Neuronal stem cell (in vitro differentiated cells): ENCODE measurements around the gene HOXA13.

Experiments used
- DNase-seq: peaks from one replicate; pipeline ENCODE4 v3.0.0-alpha.2; 2013; ENCODE audit warnings: low spot score
- H2AFZ ChIP-seq: one replicate; pipeline ENCODE4 v1.6.1; 2013; ENCODE audit warnings: mild to moderate bottlenecking, low read length, inconsistent platforms
- H2AK5ac ChIP-seq: 2 replicates; pipeline ENCODE4 v1.6.1; 2013; ENCODE audit warnings: low read depth, mild to moderate bottlenecking, inconsistent platforms, low read length, moderate library complexity, mixed read lengths
- H2BK120ac ChIP-seq: 2 replicates; pipeline ENCODE4 v1.6.1; 2013; ENCODE audit warnings: low read depth, mild to moderate bottlenecking, inconsistent platforms, low read length, moderate library complexity, mixed read lengths
- H2BK12ac ChIP-seq: one replicate; pipeline ENCODE4 v1.6.1; 2013; ENCODE audit warnings: low read length, inconsistent platforms
- H2BK15ac ChIP-seq: 2 replicates; pipeline ENCODE4 v1.6.1; 2013; ENCODE audit warnings: mild to moderate bottlenecking, low read length, inconsistent platforms, mixed read lengths
- H2BK5ac ChIP-seq: one replicate; pipeline ENCODE4 v1.6.1; 2013; ENCODE audit warnings: inconsistent platforms, mild to moderate bottlenecking, low read length, moderate library complexity
- H3K14ac ChIP-seq: one replicate; pipeline ENCODE4 v1.6.1; 2013; ENCODE audit warnings: low read length, inconsistent platforms
- H3K18ac ChIP-seq: 2 replicates; pipeline ENCODE4 v1.6.1; 2013; ENCODE audit warnings: low read length, inconsistent platforms
- H3K23ac ChIP-seq: 2 replicates; pipeline ENCODE4 v1.6.1; 2013; ENCODE audit warnings: low read depth, mild to moderate bottlenecking, mixed read lengths, low read length, inconsistent platforms; ENCODE audit not compliant: poor library complexity
- H3K27ac ChIP-seq: replicated peaks from 3 replicates; pipeline ENCODE4 v1.5.1; 2013; ENCODE audit warnings: low read length, inconsistent platforms
- H3K27me3 ChIP-seq, 3 experiments: 2 replicates each; pipeline ENCODE4 v1.6.1; 2013; ENCODE audit warnings: low read length in 3 of 3, mild to moderate bottlenecking in 2 of 3, inconsistent platforms in 1 of 3, low read depth in 1 of 3, mixed read lengths in 1 of 3, moderate library complexity in 1 of 3; ENCODE audit not compliant: control insufficient read depth in 3 of 3, insufficient read depth in 3 of 3
- H3K36me3 ChIP-seq, 2 donors: replicated peaks in 1 of 2; 2 replicates each; pipeline ENCODE4 v1.6.1; 2013; ENCODE audit warnings: low read length in 2 of 2; ENCODE audit not compliant: control insufficient read depth in 2 of 2, insufficient read depth in 2 of 2
- H3K4ac ChIP-seq: 2 replicates; pipeline ENCODE4 v1.6.1; 2013; ENCODE audit warnings: inconsistent platforms, mild to moderate bottlenecking, low read length, moderate library complexity
- H3K4me1 ChIP-seq, 2 donors: 1 replicate in 1 of 2; 2 replicates in 1 of 2; pipeline ENCODE4 v1.6.1; 2013; ENCODE audit warnings: low read length in 2 of 2, low read depth in 1 of 2; ENCODE audit not compliant: control insufficient read depth in 2 of 2, insufficient read depth in 1 of 2
- H3K4me2 ChIP-seq: one replicate; pipeline ENCODE4 v1.6.1; 2013; ENCODE audit warnings: mild to moderate bottlenecking, low read length, inconsistent platforms; ENCODE audit not compliant: insufficient read depth, poor library complexity, severe bottlenecking
- H3K4me3 ChIP-seq, 2 donors: 2 replicates each; pipeline ENCODE4 v1.5.1; 2013; ENCODE audit warnings: low read length in 2 of 2, mild to moderate bottlenecking in 2 of 2, inconsistent platforms in 1 of 2, moderate library complexity in 1 of 2
- H3K79me1 ChIP-seq: one replicate; pipeline ENCODE4 v1.6.1; 2013; ENCODE audit warnings: low read depth, mild to moderate bottlenecking, inconsistent platforms, low read length, moderate library complexity
- H3K9ac ChIP-seq: one replicate; pipeline ENCODE4 v1.6.1; 2013; ENCODE audit warnings: mild to moderate bottlenecking, low read depth, low read length, inconsistent platforms; ENCODE audit not compliant: poor library complexity
- H3K9me3 ChIP-seq, 2 donors: replicated peaks in 1 of 2; 2 replicates each; pipeline versions ENCODE3 to v1.6.1; 2013; ENCODE audit warnings: low read length in 2 of 2, mild to moderate bottlenecking in 2 of 2, inconsistent platforms in 1 of 2, low read depth in 1 of 2, mixed read lengths in 1 of 2, moderate library complexity in 1 of 2; ENCODE audit not compliant: control insufficient read depth in 2 of 2, insufficient read depth in 1 of 2
- H4K8ac ChIP-seq: one replicate; pipeline ENCODE4 v1.6.1; 2013; ENCODE audit warnings: low read depth, mild to moderate bottlenecking, inconsistent platforms, low read length, moderate library complexity
- H4K91ac ChIP-seq: one replicate; pipeline ENCODE4 v1.6.1; 2013; ENCODE audit warnings: low read length, low read depth, mild to moderate bottlenecking, inconsistent platforms; ENCODE audit not compliant: poor library complexity
- WGBS, 2 donors: extraction: QIAGEN DNeasy Blood & Tissue Kit; methylation state at CpG; one replicate each; pipeline ENCODE4 v1.1.7; 2013; ENCODE audit warnings: missing lambda C conversion rate in 2 of 2, mixed read lengths in 1 of 2; ENCODE audit not compliant: insufficient read length in 2 of 2, insufficient replicate concordance in 1 of 2; ENCODE audit errors: extremely low coverage in 2 of 2; 5-methylcytosine and 5-hydroxymethylcytosine counted together

HOXA13 gene

GRCh38 chr7:27196287-27196767 lies 3.6 kb downstream of the HOXA13 start:
- Histone ChIP-seq H3K4me1 (peaks cover 0 to 1% of the 10 kb centered on the region in 2 donors), H3K9me3 (peaks cover 0 to under 1% of the 10 kb centered on the region in 2 donors), H3K18ac (no peak overlapping the region), H3K27ac (no peak overlapping the region), H2AFZ (no peak overlapping the region), H3K23ac (no peak overlapping the region), H3K9ac (no peak overlapping the region), H3K14ac (no peak overlapping the region), H3K36me3 (no peaks in the 10 kb centered on the region), H3K4me2 (no peak overlapping the region), H4K91ac (no peak overlapping the region), H3K4me3 (no peak overlapping the region), H2BK120ac (no peak overlapping the region), H3K79me1 (no peaks in the 10 kb centered on the region), H2AK5ac (no peak overlapping the region), H3K27me3 (peaks cover 56 to 94% (median 84%) of the 10 kb centered on the region in 3 experiments), H2BK15ac (no peak overlapping the region), H2BK5ac (no peak overlapping the region), H2BK12ac (no peak overlapping the region), H4K8ac (no peak overlapping the region), H3K4ac (no peak overlapping the region)
- DNase-seq = peak; percentile 67
- no CpG with 5 or more reads among the region's 6 CpGs for WGBS, 2 donors

GRCh38 chr7:27194686-27195379 lies 5.1 kb downstream of the HOXA13 start:
- Histone ChIP-seq H2BK5ac (no peak overlapping the region), H2AFZ (no peak overlapping the region), H3K9me3 (peaks cover 0 to 2% of the 10 kb centered on the region in 2 donors), H3K4me2 (no peak overlapping the region), H3K4me3 (no peak overlapping the region), H3K36me3 (no peaks in the 10 kb centered on the region), H3K9ac (no peak overlapping the region), H3K14ac (no peak overlapping the region), H3K27me3 (peaks cover 54 to 96% (median 84%) of the 10 kb centered on the region in 3 experiments), H2BK120ac (no peak overlapping the region), H2AK5ac (no peak overlapping the region), H3K4me1 (no peaks in the 10 kb centered on the region), H4K91ac (no peak overlapping the region), H3K4ac (no peak overlapping the region), H2BK12ac (no peak overlapping the region), H3K27ac (no peak overlapping the region), H3K23ac (no peak overlapping the region), H3K79me1 (no peaks in the 10 kb centered on the region), H3K18ac (no peak overlapping the region), H2BK15ac (no peak overlapping the region), H4K8ac (no peak overlapping the region)
- DNase-seq = no peak
- WGBS, 2 donors = no CpG with 5 or more reads among the region's 9 CpGs

GRCh38 chr7:27194002-27194352 lies 5.9 kb downstream of the HOXA13 start:
- Histone ChIP-seq H3K36me3 (no peaks in the 10 kb centered on the region), H3K4me3 (no peak overlapping the region), H3K4me2 (no peak overlapping the region), H2BK15ac (no peak overlapping the region), H3K18ac (no peak overlapping the region), H3K4me1 (no peaks in the 10 kb centered on the region), H3K27ac (no peak overlapping the region), H2BK5ac (no peak overlapping the region), H2BK12ac (no peak overlapping the region), H4K8ac (no peak overlapping the region), H2AFZ (no peak overlapping the region), H3K14ac (no peak overlapping the region), H2AK5ac (no peak overlapping the region), H3K23ac (no peak overlapping the region), H4K91ac (no peak overlapping the region), H3K9ac (no peak overlapping the region), H3K27me3 (peaks cover 57 to 100% (median 84%) of the 10 kb centered on the region in 3 experiments), H3K4ac (no peak overlapping the region), H2BK120ac (no peak overlapping the region), H3K79me1 (no peaks in the 10 kb centered on the region), H3K9me3 (peaks cover 2% of the 10 kb centered on the region in 2 donors)
- WGBS, 2 donors = no CpG with 5 or more reads among the region's 2 CpGs
- no peak for DNase-seq

- H3K14ac ChIP-seq = no peak overlapping the region
- peak overlapping the region; percentile 61 for H2AFZ ChIP-seq
- H3K23ac ChIP-seq = no peak overlapping the region
- H2AK5ac ChIP-seq = no peak overlapping the region
- no peak for DNase-seq
- no peak overlapping the region for H3K4me2 ChIP-seq
- no peaks in the 10 kb centered on the region for H3K36me3 ChIP-seq
- no peak overlapping the region for H2BK12ac ChIP-seq
- H3K9ac ChIP-seq = no peak overlapping the region
- H3K4me3 ChIP-seq = no peak overlapping the region
- H3K9me3 ChIP-seq = peaks cover 2% of the 10 kb centered on the region in 2 donors
- no CpG with 5 or more reads among the region's 29 CpGs for WGBS, 2 donors
- peaks cover 56 to 100% (median 84%) of the 10 kb centered on the region in 3 experiments for H3K27me3 ChIP-seq
- H4K91ac ChIP-seq = no peak overlapping the region
- no peak overlapping the region for H3K18ac ChIP-seq
- H2BK15ac ChIP-seq = no peak overlapping the region
- H3K79me1 ChIP-seq = no peaks in the 10 kb centered on the region
- no peak overlapping the region for H2BK120ac ChIP-seq
- no peak overlapping the region for H3K4ac ChIP-seq
- H3K4me1 ChIP-seq = no peaks in the 10 kb centered on the region
- H4K8ac ChIP-seq = no peak overlapping the region
- H2BK5ac ChIP-seq = no peak overlapping the region
- no peak overlapping the region for H3K27ac ChIP-seq
Observed at GRCh38 chr7:27193335-27194001, 6.4 kb downstream of the HOXA13 start.
